SK-N-SH (cell line): ENCODE measurements around the gene ANKRD18B. TPM values are rescaled to one million over a fixed set of nuclear protein-coding genes. Genes with fewer than 3 reads are reported as not detected.
"Not testable (repeated sequence)": the region's sequence is repeated elsewhere in the genome, so short reads cannot be mapped to it uniquely, and the experiment has no call there.

Source experiments
- CTCF ChIA-PET: fragments of 300-600, 350-600 bp; formaldehyde crosslinking; extraction: SDS; loops from one replicate; lab custom pipeline; 2021; lab: Yijun Ruan, JAX
- POLR2A ChIA-PET: fragments of 350-600 bp; sonication (Branson Sonifier 250); formaldehyde crosslinking; extraction: SDS; loops from one replicate; lab custom pipeline; 2020; ENCODE audit warnings: antibody characterized with exemption, inconsistent platforms; lab: Yijun Ruan, JAX
- DNase-seq: peaks from one replicate; pipeline ENCODE4 v3.0.0; 2012
- H2AFZ ChIP-seq: fragments of 200-600 bp; sonication (generic); 2 replicates; pipeline ENCODE4 v1.8.1; 2016; ENCODE audit warnings: antibody characterized with exemption, mild to moderate bottlenecking, low read depth
- H3F3A ChIP-seq: fragments of 200-600 bp; sonication (generic); replicated peaks from 2 replicates; pipeline ENCODE3; 2016; ENCODE audit warnings: antibody characterized with exemption, mild to moderate bottlenecking; ENCODE audit not compliant: insufficient read depth
- H3K27ac ChIP-seq, 2 experiments: fragments of 200-500 bp in 1 of 2; fragments of 200-600 bp in 1 of 2; sonication (Bioruptor generic) in 1 of 2; sonication (generic), shearing (Covaris generic) in 1 of 2; 2 replicates each; pipeline versions ENCODE4 v1.5.1 to v1.6.1; 2014 to 2016; ENCODE audit warnings: low read depth in 2 of 2, inconsistent platforms in 1 of 2, low read length in 1 of 2, mild to moderate bottlenecking in 1 of 2, mixed read lengths in 1 of 2
- H3K27me3 ChIP-seq: fragments of 200-600 bp; sonication (generic), shearing (Covaris generic); 2 replicates; pipeline ENCODE4 v1.6.1; 2016; ENCODE audit warnings: mixed run types; ENCODE audit not compliant: insufficient read depth
- H3K36me3 ChIP-seq, 2 experiments: fragments of 200-500 bp in 1 of 2; fragments of 200-600 bp in 1 of 2; sonication (Bioruptor generic) in 1 of 2; sonication (generic) in 1 of 2; replicated peaks in 1 of 2; 2 replicates each; pipeline versions ENCODE3 to v1.5.1; 2014 to 2016; ENCODE audit warnings: low read length in 1 of 2, mild to moderate bottlenecking in 1 of 2; ENCODE audit not compliant: insufficient read depth in 2 of 2, control insufficient read depth in 1 of 2
- H3K4me1 ChIP-seq, 2 experiments: fragments of 200-500 bp in 1 of 2; fragments of 200-600 bp in 1 of 2; sonication (Bioruptor generic) in 1 of 2; sonication (generic), shearing (Covaris generic) in 1 of 2; 2 replicates each; pipeline versions ENCODE4 v1.5.1 to v1.6.1; 2014 to 2016; ENCODE audit warnings: low read depth in 1 of 2, low read length in 1 of 2, mixed run types in 1 of 2; ENCODE audit not compliant: insufficient read depth in 2 of 2, control insufficient read depth in 1 of 2
- H3K4me2 ChIP-seq: fragments of 200-600 bp; sonication (generic), shearing (Covaris generic); 2 replicates; pipeline ENCODE4 v1.6.1; 2017; ENCODE audit warnings: mixed run types
- H3K4me3 ChIP-seq, 2 experiments: fragments of 200-500 bp in 1 of 2; fragments of 200-600 bp in 1 of 2; sonication (Bioruptor generic) in 1 of 2; sonication (generic), shearing (Covaris generic) in 1 of 2; 2 replicates each; pipeline versions ENCODE4 v1.5.1 to v1.8.1; 2014 to 2016; ENCODE audit warnings: low read depth in 2 of 2, inconsistent platforms in 1 of 2, low read length in 1 of 2, mild to moderate bottlenecking in 1 of 2, mixed read lengths in 1 of 2, moderate library complexity in 1 of 2
- H3K79me2 ChIP-seq: fragments of 200-600 bp; sonication (generic); 2 replicates; pipeline ENCODE4 v1.8.1; 2017; ENCODE audit warnings: mild to moderate bottlenecking; ENCODE audit not compliant: insufficient read depth
- H3K9ac ChIP-seq: fragments of 200-600 bp; sonication (generic); 2 replicates; pipeline ENCODE4 v1.6.1; 2017; ENCODE audit warnings: mixed run types
- H3K9me2 ChIP-seq: fragments of 200-600 bp; sonication (generic); 2 replicates; pipeline ENCODE4 v1.6.1; 2017; ENCODE audit warnings: mixed run types
- H3K9me3 ChIP-seq: fragments of 200-600 bp; sonication (generic); 2 replicates; pipeline ENCODE4 v1.6.1; 2017; ENCODE audit warnings: mixed run types, mild to moderate bottlenecking, moderate library complexity
- H4K20me1 ChIP-seq: fragments of 200-600 bp; sonication (generic); 2 replicates; pipeline ENCODE4 v1.6.1; 2017; ENCODE audit warnings: mild to moderate bottlenecking, mixed run types; ENCODE audit not compliant: insufficient read depth
- CHD2 ChIP-seq: fragments of 150-350 bp; IDR thresholded peaks from 2 replicates; pipeline ENCODE4 v1.6.1; 2018; ENCODE audit warnings: low read length; ENCODE audit not compliant: partially characterized antibody
- FOXM1 ChIP-seq: IDR thresholded peaks from 2 replicates; pipeline ENCODE4 v1.4.0; 2012; ENCODE audit warnings: low read depth, mild to moderate bottlenecking
- GATA2 ChIP-seq: sonication (generic); formaldehyde crosslinking; IDR thresholded peaks from 2 replicates; pipeline ENCODE4 v1.5.0; 2020; ENCODE audit warnings: mild to moderate bottlenecking, missing genetic modification reagents
- JUND ChIP-seq: IDR thresholded peaks from 2 replicates; pipeline ENCODE4 v1.4.0; 2012
- MAX ChIP-seq: IDR thresholded peaks from 2 replicates; pipeline ENCODE4 v1.4.0; 2012; ENCODE audit warnings: low read depth
- MEF2A ChIP-seq: IDR thresholded peaks from 2 replicates; pipeline ENCODE4 v1.4.0; 2012; ENCODE audit warnings: low read depth, borderline replicate concordance
- MXI1 ChIP-seq: IDR thresholded peaks from 2 replicates; pipeline ENCODE4 v1.6.1; 2012; ENCODE audit warnings: mild to moderate bottlenecking, low read depth, low read length, improper control_type of control experiment
- PBX3 ChIP-seq: IDR thresholded peaks from 2 replicates; pipeline ENCODE4; 2012
- POLR2AphosphoS5 ChIP-seq: IDR thresholded peaks from 2 replicates; pipeline ENCODE4 v1.6.1; 2012; ENCODE audit warnings: low read depth, low read length
- RAD21 ChIP-seq: IDR thresholded peaks from 2 replicates; pipeline ENCODE4 v1.6.1; 2012; ENCODE audit warnings: mild to moderate bottlenecking, low read length
- REST ChIP-seq: IDR thresholded peaks from 2 replicates; pipeline ENCODE4 v1.6.1; 2012; ENCODE audit warnings: mild to moderate bottlenecking, low read depth, low read length, moderate library complexity
- RFX5 ChIP-seq: IDR thresholded peaks from 2 replicates; pipeline ENCODE4 v1.6.1; 2012; ENCODE audit warnings: mild to moderate bottlenecking, improper control_type of control experiment, low read length
- RXRA ChIP-seq: IDR thresholded peaks from 2 replicates; pipeline ENCODE4 v1.4.0; 2012; ENCODE audit warnings: low read depth, mild to moderate bottlenecking, borderline replicate concordance
- TAF1 ChIP-seq: IDR thresholded peaks from 2 replicates; pipeline ENCODE4 v1.6.1; 2012; ENCODE audit warnings: low read depth, mild to moderate bottlenecking, low read length, moderate library complexity, borderline replicate concordance
- TEAD4 ChIP-seq: IDR thresholded peaks from 2 replicates; pipeline ENCODE4 v1.4.0; 2012; ENCODE audit warnings: mild to moderate bottlenecking, borderline replicate concordance; ENCODE audit not compliant: insufficient read depth
- USF2 ChIP-seq: fragments of 150-350 bp; IDR thresholded peaks from 2 replicates; pipeline ENCODE4 v1.6.1; 2017; ENCODE audit warnings: antibody characterized with exemption, low read length, low read depth, borderline replicate concordance
- WGBS: methylation state at CpG from one replicate; pipeline ENCODE4 v1.1.6; 2017; ENCODE audit warnings: low lambda C conversion rate; 5-methylcytosine and 5-hydroxymethylcytosine counted together
- polyA plus RNA-seq, 3 experiments: library from polyadenylated mRNA; depleted of rRNA; stranded (reverse); fragments of >200 nt; gene quantifications; 2 replicates each; pipeline ENCODE4 v1.2.3, GENCODE V29; 2012
- TF ChIP-seq, protein P1 (sequence below): fragments of 200-600 bp; sonication (generic); IDR thresholded peaks from 2 replicates; pipeline ENCODE4 v1.6.1; 2017; ENCODE audit warnings: antibody characterized with exemption, mild to moderate bottlenecking, moderate library complexity

ANKRD18B gene
- polyA plus RNA-seq, 1 of the 3 experiments (the other 2 are of a cell fraction), result 2.3 TPM

GRCh38 chr9:33521861-33522260 is 2.2 kb upstream of the ANKRD18B start:
- H2AFZ ChIP-seq, H3K79me2 ChIP-seq, H3K4me1 ChIP-seq, DNase-seq, H3K9me3 ChIP-seq, POLR2A ChIA-PET, H3K9me2 ChIP-seq, H4K20me1 ChIP-seq, H3K9ac ChIP-seq, H3F3A ChIP-seq, H3K36me3 ChIP-seq, H3K4me3 ChIP-seq, H3K4me2 ChIP-seq, H3K27ac ChIP-seq, H3K27me3 ChIP-seq: not testable (repeated sequence)
- CTCF ChIA-PET, result interaction anchor here (1.4 kb wide), 1 partner anchor 102 kb away, joined by 3 read pairs; no protein-coding TSS in a partner anchor
- 80% methylated on average over 6 of the region's 6 CpGs for WGBS

DNA sequence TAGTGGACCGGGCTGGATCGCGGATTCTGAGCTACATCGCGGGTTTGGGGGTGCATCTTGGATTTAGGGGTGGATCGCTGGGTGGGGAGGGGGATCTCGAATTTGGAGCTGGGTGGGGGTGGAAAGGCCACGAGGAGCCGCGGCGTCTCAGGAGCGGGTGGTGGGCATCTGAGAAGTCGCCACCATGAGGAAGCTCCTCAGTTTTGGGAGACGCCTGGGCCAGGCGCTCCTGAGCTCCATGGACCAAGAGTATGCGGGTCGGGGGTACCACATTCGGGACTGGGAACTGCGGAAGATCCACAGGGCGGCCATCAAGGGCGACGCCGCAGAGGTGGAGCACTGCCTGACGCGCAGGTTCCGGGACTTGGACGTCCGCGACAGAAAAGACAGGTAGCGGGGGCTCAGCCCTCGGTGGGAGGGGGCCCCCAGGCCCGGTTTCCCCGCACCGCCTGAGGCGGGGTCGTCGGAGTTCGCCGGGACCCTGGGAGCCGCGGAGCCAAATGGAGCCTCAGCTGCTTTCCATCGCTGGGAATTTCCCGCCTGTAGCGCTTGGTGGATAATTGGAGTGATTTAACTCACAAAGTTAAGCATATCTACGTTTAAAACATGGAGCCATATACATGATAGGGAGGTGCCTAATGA is 376 bp downstream of the ANKRD18B start:
- Histone ChIP-seq H3K79me2 (peaks cover 5% of the 10 kb centered on the region; the same call in 1 of the 2 replicates), H3K27ac (peak overlapping the region; percentile 40 to 85; a peak in 3 of 4 replicates), H3K9me3 (no peaks in the 10 kb centered on the region), H3K36me3 (no peaks in the 10 kb centered on the region), H2AFZ (peak overlapping the region; percentile 87), H3K4me1 (peaks cover 0 to 2% of the 10 kb centered on the region in 2 experiments; a peak in 2 of 4 replicates), H3K4me3 (peak overlapping the region; percentile 71 to 74), H3K9me2 (no peaks in the 10 kb centered on the region), H3K9ac (peak overlapping the region; percentile 81), H3K27me3 (no peaks in the 10 kb centered on the region), H3F3A (no peaks in the 10 kb centered on the region), H3K4me2 (peak overlapping the region; percentile 90), H4K20me1 (no peaks in the 10 kb centered on the region)
- ChIA-PET POLR2A (interaction anchor here (1.9 kb wide), 1 partner anchor 14 kb away, joined by 14 read pairs; no protein-coding TSS in a partner anchor), CTCF (interaction anchor here (1.0 to 2.6 kb wide), 6 partner anchors 57 to 197 kb away, joined by 3 to 9 read pairs (median 6); no protein-coding TSS in a partner anchor)
- DNase-seq, result no peak
- WGBS, result under 1% methylated on average over 33 of the region's 45 CpGs
- TF ChIP-seq TAF1 (no peak), MXI1 (no peak), RXRA (no peak), TEAD4 (no peak), POLR2AphosphoS5 (no peak), JUND (no peak), MEF2A (no peak), REST (no peak), FOXM1 (no peak), MAX (no peak), RAD21 (no peak), USF2 (no peak), RFX5 (no peak), PBX3 (no peak), GATA2 (CRISPR knock-in tag) (no peak), CHD2 (no peak)
- TF ChIP-seq, protein P1, sequence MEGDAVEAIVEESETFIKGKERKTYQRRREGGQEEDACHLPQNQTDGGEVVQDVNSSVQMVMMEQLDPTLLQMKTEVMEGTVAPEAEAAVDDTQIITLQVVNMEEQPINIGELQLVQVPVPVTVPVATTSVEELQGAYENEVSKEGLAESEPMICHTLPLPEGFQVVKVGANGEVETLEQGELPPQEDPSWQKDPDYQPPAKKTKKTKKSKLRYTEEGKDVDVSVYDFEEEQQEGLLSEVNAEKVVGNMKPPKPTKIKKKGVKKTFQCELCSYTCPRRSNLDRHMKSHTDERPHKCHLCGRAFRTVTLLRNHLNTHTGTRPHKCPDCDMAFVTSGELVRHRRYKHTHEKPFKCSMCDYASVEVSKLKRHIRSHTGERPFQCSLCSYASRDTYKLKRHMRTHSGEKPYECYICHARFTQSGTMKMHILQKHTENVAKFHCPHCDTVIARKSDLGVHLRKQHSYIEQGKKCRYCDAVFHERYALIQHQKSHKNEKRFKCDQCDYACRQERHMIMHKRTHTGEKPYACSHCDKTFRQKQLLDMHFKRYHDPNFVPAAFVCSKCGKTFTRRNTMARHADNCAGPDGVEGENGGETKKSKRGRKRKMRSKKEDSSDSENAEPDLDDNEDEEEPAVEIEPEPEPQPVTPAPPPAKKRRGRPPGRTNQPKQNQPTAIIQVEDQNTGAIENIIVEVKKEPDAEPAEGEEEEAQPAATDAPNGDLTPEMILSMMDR, result no peak
